Activated CD4-positive, alpha-beta T cell treated with anti-CD3 and anti-CD28 coated beads for 36 hours (primary cell): ENCODE results near the gene KRTAP10-3. TPM values are rescaled to one million over a fixed set of nuclear protein-coding genes. Genes with fewer than 3 reads are reported as not detected.
A peak's percentile ranks its signal among the peaks of the same experiment; 100 is the strongest.
"Not testable (repeated sequence)": the region's sequence is repeated elsewhere in the genome, so short reads cannot be mapped to it uniquely, and the experiment has no call there.

Experiments used
- ATAC-seq: fragments of 200-7000 bp; cut with Tn5 transposase; one replicate; pipeline ENCODE4 v1.10.0; 2021; ENCODE audit warnings: mild to moderate bottlenecking, moderate library complexity
- CTCF ChIA-PET: fragments of 350-600 bp; sonication (Branson Sonifier 250); formaldehyde crosslinking; loops from one replicate; lab custom pipeline; 2021; ENCODE audit warnings: antibody characterized with exemption; lab: Charles Lee
- POLR2A ChIA-PET: fragments of 350-600 bp; sonication (Branson Sonifier 250); formaldehyde crosslinking; loops from one replicate; lab custom pipeline; 2021; ENCODE audit warnings: antibody characterized with exemption, inconsistent platforms; lab: Charles Lee
- DNase-seq: peaks from one replicate; pipeline ENCODE4 v3.0.0-alpha.2; 2020
- H3K27ac Mint-ChIP-seq: one replicate; pipeline ENCODE4 v1.8.0; 2021; ENCODE audit warnings: mixed read lengths
- H3K27me3 Mint-ChIP-seq: one replicate; pipeline ENCODE4 v1.8.0; 2021; ENCODE audit warnings: mixed read lengths
- H3K36me3 Mint-ChIP-seq: one replicate; pipeline ENCODE4 v1.8.0; 2021; ENCODE audit warnings: low read depth, mixed read lengths
- H3K4me1 Mint-ChIP-seq: one replicate; pipeline ENCODE4 v1.8.0; 2021; ENCODE audit warnings: mixed read lengths
- H3K4me3 Mint-ChIP-seq: one replicate; pipeline ENCODE4 v1.8.0; 2021; ENCODE audit warnings: mild to moderate bottlenecking, moderate library complexity, mixed read lengths
- H3K9me3 Mint-ChIP-seq: one replicate; pipeline ENCODE4 v1.8.0; 2021; ENCODE audit warnings: low read depth, mixed read lengths
- intact Hi-C, 2 experiments: fragments of 100-400 bp; cut with DNase I in 1 of 2; cut with micrococcal nuclease in 1 of 2; formaldehyde crosslinking; loops; one replicate each; pipeline versions ENCODE4 v1.14.2 to v1.15.1; 2022 to 2024; cut with DNase I, micrococcal nuclease
- total RNA-seq, 2 experiments: library from RNA; stranded (reverse); gene quantifications; one replicate each; pipeline ENCODE4 v1.2.3, GENCODE V29; 2021

The KRTAP10-3 gene
- total RNA-seq, 2 experiments from 2014 or later, result not detected

- peaks cover 13% of the 10 kb centered on the region for H3K36me3 Mint-ChIP-seq
These were observed 7.1 kb downstream of the KRTAP10-3 start, which contains the start of gene KRTAP10-2 for GRCh38 chr21:44551340-44551961. KRTAP10-2 (minus strand) TSS chr21:44551505; CDS start chr21:44551458, 47 bp downstream.

GRCh38 chr21:44550807-44551206 lies 7.8 kb downstream of the KRTAP10-3 start:
- Mint-ChIP-seq H3K36me3 (peaks cover 13% of the 10 kb centered on the region), H3K27me3 (no peaks in the 10 kb centered on the region), H3K9me3 (peaks cover 24% of the 10 kb centered on the region), H3K4me3 (no peak overlapping the region), H3K4me1 (peaks cover 23% of the 10 kb centered on the region), H3K27ac (no peak overlapping the region)
- POLR2A ChIA-PET, result interaction anchor here (1.0 kb wide), 1 partner anchor 215 kb away, joined by 3 read pairs; no protein-coding TSS in a partner anchor
- ATAC-seq (no peak), DNase-seq (no peak)
- CTCF ChIA-PET, result interaction anchor here (0.8 kb wide), 1 partner anchor 10 kb away, joined by 3 read pairs; no protein-coding TSS in a partner anchor
- intact Hi-C loops, result no loop called here

More at GRCh38 chr21:44551340-44551961, 7.1 kb downstream of the KRTAP10-3 start, which contains the start of gene KRTAP10-2:
- H3K27me3 Mint-ChIP-seq, result no peaks in the 10 kb centered on the region
- DNase-seq (no peak), ATAC-seq (no peak)
- peaks cover 22% of the 10 kb centered on the region for H3K9me3 Mint-ChIP-seq
- no peak within 1 kb of the TSS for H3K27ac Mint-ChIP-seq
- intact Hi-C loops, result no loop called here
- ChIA-PET CTCF (interaction anchor here (0.8 kb wide), 1 partner anchor 10 kb away, joined by 3 read pairs; no protein-coding TSS in a partner anchor), POLR2A (interaction anchor here (1.0 kb wide), 1 partner anchor 214 kb away, joined by 3 read pairs; no protein-coding TSS in a partner anchor)
- no peak within 1 kb of the TSS for H3K4me3 Mint-ChIP-seq
- peaks cover 23% of the 10 kb centered on the region for H3K4me1 Mint-ChIP-seq

GRCh38 chr21:44550285-44550684 lies 8.3 kb downstream of the KRTAP10-3 start:
- Mint-ChIP-seq H3K9me3 (peaks cover 26% of the 10 kb centered on the region), H3K36me3 (peaks cover 14% of the 10 kb centered on the region), H3K4me1 (peaks cover 23% of the 10 kb centered on the region)
- intact Hi-C loops, H3K4me3 Mint-ChIP-seq, DNase-seq, ATAC-seq, H3K27me3 Mint-ChIP-seq, H3K27ac Mint-ChIP-seq, CTCF ChIA-PET: not testable (repeated sequence)
- POLR2A ChIA-PET, result interaction anchor here (1.0 kb wide), 1 partner anchor 215 kb away, joined by 3 read pairs; no protein-coding TSS in a partner anchor

GRCh38 chr21:44549525-44550211 lies 8.9 kb downstream of the KRTAP10-3 start:
- CTCF ChIA-PET, result no interaction called here
- DNase-seq (no peak), ATAC-seq (no peak)
- Mint-ChIP-seq H3K36me3 (peaks cover 14% of the 10 kb centered on the region), H3K9me3 (peaks cover 26% of the 10 kb centered on the region), H3K27ac (no peak overlapping the region), H3K27me3 (no peaks in the 10 kb centered on the region), H3K4me3 (no peak overlapping the region), H3K4me1 (peaks cover 23% of the 10 kb centered on the region)
- POLR2A ChIA-PET, result no interaction called here
- intact Hi-C loops, result loop anchor here in 1 of 2 experiments (5.0 kb wide), 1 partner anchor 68 kb away; no protein-coding TSS in a partner anchor

- intact Hi-C loops, result loop anchor here in 1 of 2 experiments (5.0 kb wide), 1 partner anchor 68 kb away; no protein-coding TSS in a partner anchor
- POLR2A ChIA-PET, result no interaction called here
- H3K27me3 Mint-ChIP-seq, result no peaks in the 10 kb centered on the region
- peaks cover 23% of the 10 kb centered on the region for H3K4me1 Mint-ChIP-seq
- H3K27ac Mint-ChIP-seq, result no peak overlapping the region
- H3K9me3 Mint-ChIP-seq, result peaks cover 22% of the 10 kb centered on the region
- ATAC-seq (no peak), DNase-seq (no peak)
- peaks cover 14% of the 10 kb centered on the region for H3K36me3 Mint-ChIP-seq
- CTCF ChIA-PET, result no interaction called here
- H3K4me3 Mint-ChIP-seq, result no peak overlapping the region
These were observed 9.7 kb downstream of the KRTAP10-3 start for GRCh38 chr21:44548922-44549321.

- ChIA-PET POLR2A (no interaction called here), CTCF (interaction anchor here (0.6 kb wide), 1 partner anchor 16 kb away, joined by 3 read pairs; no protein-coding TSS in a partner anchor)
- intact Hi-C loops, result loop anchor here in 1 of 2 experiments (5.0 kb wide), 1 partner anchor 69 kb away; no protein-coding TSS in a partner anchor
- H3K36me3 Mint-ChIP-seq, result peaks cover 14% of the 10 kb centered on the region
- H3K27me3 Mint-ChIP-seq, result no peaks in the 10 kb centered on the region
- DNase-seq, result no peak
- no peak for ATAC-seq
- H3K4me1 Mint-ChIP-seq, result peaks cover 23% of the 10 kb centered on the region
- peaks cover 22% of the 10 kb centered on the region for H3K9me3 Mint-ChIP-seq
- H3K27ac Mint-ChIP-seq, result peak overlapping the region; percentile 5
- no peak overlapping the region for H3K4me3 Mint-ChIP-seq
These were observed 10.2 kb downstream of the KRTAP10-3 start for GRCh38 chr21:44548381-44548780.

- intact Hi-C loops, result loop anchor here in 1 of 2 experiments (5.0 kb wide), 1 partner anchor 70 kb away; no protein-coding TSS in a partner anchor
- peak overlapping the region; percentile 34 for H3K4me3 Mint-ChIP-seq
- POLR2A ChIA-PET, result no interaction called here
These were observed 10.8 kb downstream of the KRTAP10-3 start for GRCh38 chr21:44547656-44548331.

GRCh38 chr21:44544566-44544965 lies 14.0 kb downstream of the KRTAP10-3 start:
- no peaks in the 10 kb centered on the region for H3K27me3 Mint-ChIP-seq
- H3K4me1 Mint-ChIP-seq, result peaks cover 23% of the 10 kb centered on the region
- no peak overlapping the region for H3K4me3 Mint-ChIP-seq
- CTCF ChIA-PET, result interaction anchor here (0.6 kb wide), 1 partner anchor 55 kb away, joined by 3 read pairs; no protein-coding TSS in a partner anchor
- no peak overlapping the region for H3K27ac Mint-ChIP-seq
- POLR2A ChIA-PET, result no interaction called here
- intact Hi-C loops, result no loop called here
- ATAC-seq (no peak), DNase-seq (no peak)
- peaks cover 14% of the 10 kb centered on the region for H3K36me3 Mint-ChIP-seq
- peaks cover 17% of the 10 kb centered on the region for H3K9me3 Mint-ChIP-seq

More at GRCh38 chr21:44547656-44548331, 10.8 kb downstream of the KRTAP10-3 start:
- ATAC-seq, result peak; percentile 71
- DNase-seq, result peak; percentile 33
- H3K9me3 Mint-ChIP-seq, result peaks cover 17% of the 10 kb centered on the region
- no peaks in the 10 kb centered on the region for H3K27me3 Mint-ChIP-seq
- H3K27ac Mint-ChIP-seq, result peak overlapping the region; percentile 93
- CTCF ChIA-PET, result interaction anchor here (0.6 to 1.7 kb wide), 3 partner anchors 9 to 16 kb away, joined by 3 to 7 read pairs (median 6); no protein-coding TSS in a partner anchor
- peaks cover 23% of the 10 kb centered on the region for H3K4me1 Mint-ChIP-seq
- H3K36me3 Mint-ChIP-seq, result peaks cover 14% of the 10 kb centered on the region

GRCh38 chr21:44542716-44543115 lies 15.9 kb downstream of the KRTAP10-3 start:
- POLR2A ChIA-PET, result no interaction called here
- peaks cover 14% of the 10 kb centered on the region for H3K36me3 Mint-ChIP-seq
- ATAC-seq, result no peak
- H3K27me3 Mint-ChIP-seq, result no peaks in the 10 kb centered on the region
- no peak overlapping the region for H3K4me3 Mint-ChIP-seq
- intact Hi-C loops, result no loop called here
- no peak overlapping the region for H3K27ac Mint-ChIP-seq
- H3K4me1 Mint-ChIP-seq, result peaks cover 11% of the 10 kb centered on the region
- H3K9me3 Mint-ChIP-seq, result peaks cover 17% of the 10 kb centered on the region
- DNase-seq, result no peak
- CTCF ChIA-PET, result no interaction called here

- CTCF ChIA-PET, result interaction anchor here (0.6 to 0.8 kb wide), 3 partner anchors 10 to 1556 kb away, joined by 3 read pairs; partner anchors contain the start of gene KRTAP10-2
- H3K27ac Mint-ChIP-seq, result no peak overlapping the region
- intact Hi-C loops, result no loop called here
These were observed 17.8 kb downstream of the KRTAP10-3 start for GRCh38 chr21:44540741-44541288.

More at GRCh38 chr21:44540741-44541288, 17.8 kb downstream of the KRTAP10-3 start:
- no peak overlapping the region for H3K4me3 Mint-ChIP-seq
- peaks cover 2% of the 10 kb centered on the region for H3K36me3 Mint-ChIP-seq
- POLR2A ChIA-PET, result no interaction called here
- no peaks in the 10 kb centered on the region for H3K4me1 Mint-ChIP-seq
- ATAC-seq (no peak), DNase-seq (no peak)
- peaks cover 2% of the 10 kb centered on the region for H3K9me3 Mint-ChIP-seq
- no peaks in the 10 kb centered on the region for H3K27me3 Mint-ChIP-seq
